ENCODE measurements around the gene TOR1B.

The TOR1B gene

GRCh38 chr9:129762370-129762984 is 40.5 kb upstream of the TOR1B start:
- TF ChIP-seq TAF1 (IDR thresholded peaks at IDR 0.05; ENCODE audit: borderline replicate concordance, insufficient read depth, low read length) = peak; percentile 26; the same call in 1 of the 2 replicates

- TF ChIP-seq TAF1 (IDR thresholded peaks at IDR 0.05; ENCODE audit: borderline replicate concordance, insufficient read depth, low read length) (no peak), POLR2AphosphoS5 (IDR thresholded peaks at IDR 0.05; ENCODE audit: low read depth, low read length) (no peak), SIN3A (IDR thresholded peaks at IDR 0.05; ENCODE audit: borderline replicate concordance, insufficient read depth, low read length) (no peak), FOXP2 (optimal IDR thresholded peaks at IDR 0.05; ENCODE audit: borderline replicate concordance, extremely low read depth, extremely low read length, insufficient read depth) (no peak)
- TF ChIP-seq, protein P1, sequence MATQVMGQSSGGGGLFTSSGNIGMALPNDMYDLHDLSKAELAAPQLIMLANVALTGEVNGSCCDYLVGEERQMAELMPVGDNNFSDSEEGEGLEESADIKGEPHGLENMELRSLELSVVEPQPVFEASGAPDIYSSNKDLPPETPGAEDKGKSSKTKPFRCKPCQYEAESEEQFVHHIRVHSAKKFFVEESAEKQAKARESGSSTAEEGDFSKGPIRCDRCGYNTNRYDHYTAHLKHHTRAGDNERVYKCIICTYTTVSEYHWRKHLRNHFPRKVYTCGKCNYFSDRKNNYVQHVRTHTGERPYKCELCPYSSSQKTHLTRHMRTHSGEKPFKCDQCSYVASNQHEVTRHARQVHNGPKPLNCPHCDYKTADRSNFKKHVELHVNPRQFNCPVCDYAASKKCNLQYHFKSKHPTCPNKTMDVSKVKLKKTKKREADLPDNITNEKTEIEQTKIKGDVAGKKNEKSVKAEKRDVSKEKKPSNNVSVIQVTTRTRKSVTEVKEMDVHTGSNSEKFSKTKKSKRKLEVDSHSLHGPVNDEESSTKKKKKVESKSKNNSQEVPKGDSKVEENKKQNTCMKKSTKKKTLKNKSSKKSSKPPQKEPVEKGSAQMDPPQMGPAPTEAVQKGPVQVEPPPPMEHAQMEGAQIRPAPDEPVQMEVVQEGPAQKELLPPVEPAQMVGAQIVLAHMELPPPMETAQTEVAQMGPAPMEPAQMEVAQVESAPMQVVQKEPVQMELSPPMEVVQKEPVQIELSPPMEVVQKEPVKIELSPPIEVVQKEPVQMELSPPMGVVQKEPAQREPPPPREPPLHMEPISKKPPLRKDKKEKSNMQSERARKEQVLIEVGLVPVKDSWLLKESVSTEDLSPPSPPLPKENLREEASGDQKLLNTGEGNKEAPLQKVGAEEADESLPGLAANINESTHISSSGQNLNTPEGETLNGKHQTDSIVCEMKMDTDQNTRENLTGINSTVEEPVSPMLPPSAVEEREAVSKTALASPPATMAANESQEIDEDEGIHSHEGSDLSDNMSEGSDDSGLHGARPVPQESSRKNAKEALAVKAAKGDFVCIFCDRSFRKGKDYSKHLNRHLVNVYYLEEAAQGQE (IDR thresholded peaks at IDR 0.05; ENCODE audit: insufficient read depth in 1 of 2, low read depth in 2 of 2, low read length in 2 of 2) = no peak
Observed at GRCh38 chr9:129762985-129763926, 39.7 kb upstream of the TOR1B start.

- TF ChIP-seq, protein P1 (IDR thresholded peaks at IDR 0.05; ENCODE audit: insufficient read depth in 1 of 2, low read depth in 2 of 2, low read length in 2 of 2) = no peak
- no peak for TF ChIP-seq SIN3A (IDR thresholded peaks at IDR 0.05; ENCODE audit: borderline replicate concordance, insufficient read depth, low read length)
- TF ChIP-seq POLR2AphosphoS5 (IDR thresholded peaks at IDR 0.05; ENCODE audit: low read depth, low read length) = no peak
- TF ChIP-seq TAF1 (IDR thresholded peaks at IDR 0.05; ENCODE audit: borderline replicate concordance, insufficient read depth, low read length) = no peak
- no peak for TF ChIP-seq FOXP2 (optimal IDR thresholded peaks at IDR 0.05; ENCODE audit: borderline replicate concordance, extremely low read depth, extremely low read length, insufficient read depth)
Observed at GRCh38 chr9:129765764-129766317, 37.1 kb upstream of the TOR1B start.

DNA sequence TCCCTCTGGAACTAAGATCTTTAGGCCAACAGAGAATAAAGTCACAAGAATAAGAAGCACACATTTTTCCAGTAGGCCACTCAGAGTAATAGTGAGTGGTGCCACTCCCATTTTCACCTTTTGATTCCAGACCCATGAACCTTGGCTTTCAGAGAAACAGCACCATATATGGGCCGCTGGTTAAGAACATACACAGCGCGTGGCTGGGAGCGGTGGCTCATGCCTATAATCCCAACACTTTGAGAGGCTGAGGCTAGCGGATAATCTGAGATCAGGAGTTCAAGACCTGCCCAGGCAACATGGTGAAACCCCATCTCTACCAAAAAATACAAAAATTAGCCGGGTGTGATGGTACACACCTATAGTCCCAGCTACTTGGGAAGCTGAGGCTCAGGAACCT is 34.5 kb upstream of the TOR1B start:
- TF ChIP-seq SIN3A (IDR thresholded peaks at IDR 0.05; ENCODE audit: borderline replicate concordance, insufficient read depth, low read length) (no peak), POLR2AphosphoS5 (IDR thresholded peaks at IDR 0.05; ENCODE audit: low read depth, low read length) (no peak), FOXP2 (optimal IDR thresholded peaks at IDR 0.05; ENCODE audit: borderline replicate concordance, extremely low read depth, extremely low read length, insufficient read depth) (no peak), TAF1 (IDR thresholded peaks at IDR 0.05; ENCODE audit: borderline replicate concordance, insufficient read depth, low read length) (no peak)
- TF ChIP-seq, protein P1 (IDR thresholded peaks at IDR 0.05; ENCODE audit: insufficient read depth in 1 of 2, low read depth in 2 of 2, low read length in 2 of 2) = no peak

- no peak for TF ChIP-seq SIN3A (IDR thresholded peaks at IDR 0.05; ENCODE audit: borderline replicate concordance, insufficient read depth, low read length)
- TF ChIP-seq POLR2AphosphoS5 (IDR thresholded peaks at IDR 0.05; ENCODE audit: low read depth, low read length) = no peak
- TF ChIP-seq TAF1 (IDR thresholded peaks at IDR 0.05; ENCODE audit: borderline replicate concordance, insufficient read depth, low read length) = no peak
- TF ChIP-seq, protein P1 (IDR thresholded peaks at IDR 0.05; ENCODE audit: insufficient read depth in 1 of 2, low read depth in 2 of 2, low read length in 2 of 2) = no peak
- no peak for TF ChIP-seq FOXP2 (optimal IDR thresholded peaks at IDR 0.05; ENCODE audit: borderline replicate concordance, extremely low read depth, extremely low read length, insufficient read depth)
Observed at GRCh38 chr9:129769669-129770068, 33.3 kb upstream of the TOR1B start.
